Urinary bladder (tissue), 4 donors: Measurements from ENCODE around the gene SYT2. TPM values are rescaled to one million over a fixed set of nuclear protein-coding genes. Genes with fewer than 3 reads are reported as not detected.
"Not testable (repeated sequence)": the region's sequence is repeated elsewhere in the genome, so short reads cannot be mapped to it uniquely, and the experiment has no call there.

Experiments
- DNase-seq: peaks from one replicate; pipeline ENCODE4 v3.0.0-alpha.2; 2015; ENCODE audit errors: extremely low spot score
- H3K27ac ChIP-seq: one replicate; pipeline ENCODE4 v1.5.1; 2013; ENCODE audit warnings: low read depth, mild to moderate bottlenecking, moderate library complexity
- H3K36me3 ChIP-seq: one replicate; pipeline ENCODE4 v1.6.1; 2013; ENCODE audit warnings: mild to moderate bottlenecking, moderate library complexity; ENCODE audit not compliant: insufficient read depth
- H3K4me1 ChIP-seq: one replicate; pipeline ENCODE4 v1.6.1; 2013; ENCODE audit warnings: mild to moderate bottlenecking, moderate library complexity; ENCODE audit not compliant: insufficient read depth
- H3K4me3 ChIP-seq: one replicate; pipeline ENCODE4 v1.5.1; 2013; ENCODE audit warnings: low read depth, low read length
- WGBS: extraction: QIAGEN DNeasy Blood & Tissue Kit; methylation state at CpG from one replicate; pipeline ENCODE4 v1.1.7; 2013; 5-methylcytosine and 5-hydroxymethylcytosine counted together
- polyA plus RNA-seq: library from polyadenylated mRNA; stranded (reverse); fragments of 200-250 nt; gene quantifications from one replicate; pipeline ENCODE4 v1.2.3, GENCODE V29; 2013
- total RNA-seq: library from RNA; depleted of rRNA; stranded (reverse); fragments of >200 nt; gene quantifications from one replicate; pipeline ENCODE4 v1.2.3, GENCODE V29; 2014
- donor health status: healthy with polysubstance abuse.
- donor health status: healthy.

SYT2 gene
- total and polyA plus RNA-seq, 2 donors = 0.01 to 0.21 TPM

DNA sequence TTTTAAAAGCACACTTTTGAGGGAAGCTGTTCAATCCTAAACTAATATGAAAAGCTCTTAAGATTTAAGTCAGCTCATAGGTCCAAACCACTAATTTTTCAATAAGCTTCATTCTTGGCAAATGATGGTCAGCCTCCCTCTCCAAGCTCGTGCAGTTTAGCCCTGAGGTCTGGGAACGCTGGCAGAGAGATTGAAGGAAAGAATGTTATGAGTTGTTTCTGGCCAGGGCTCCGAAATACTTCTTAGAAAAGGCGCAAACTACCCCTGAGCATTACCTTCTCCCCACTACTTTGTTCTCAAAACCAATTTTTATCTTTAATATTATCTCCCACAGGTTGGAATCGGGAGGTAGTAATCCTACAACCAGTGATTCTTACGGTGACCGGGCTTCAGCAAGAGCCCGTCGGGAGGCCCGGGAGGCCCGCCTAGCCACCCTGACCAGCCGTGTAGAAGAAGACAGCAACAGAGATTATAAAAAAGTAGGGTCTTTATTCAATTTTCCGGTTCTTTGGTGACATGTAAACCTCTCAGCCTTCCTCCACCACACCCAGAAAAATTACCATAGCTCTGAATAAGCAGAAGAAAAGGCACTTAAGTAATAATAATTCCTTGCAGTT, 147.7 kb downstream of the SYT2 start:
- DNase-seq = no peak
- Histone ChIP-seq H3K4me1 (peaks cover 2% of the 10 kb centered on the region), H3K27ac (peak overlapping the region; percentile 16), H3K4me3 (no peak overlapping the region), H3K36me3 (peaks cover 4% of the 10 kb centered on the region)
- 48% methylated on average over 13 of the region's 13 CpGs for WGBS

DNA sequence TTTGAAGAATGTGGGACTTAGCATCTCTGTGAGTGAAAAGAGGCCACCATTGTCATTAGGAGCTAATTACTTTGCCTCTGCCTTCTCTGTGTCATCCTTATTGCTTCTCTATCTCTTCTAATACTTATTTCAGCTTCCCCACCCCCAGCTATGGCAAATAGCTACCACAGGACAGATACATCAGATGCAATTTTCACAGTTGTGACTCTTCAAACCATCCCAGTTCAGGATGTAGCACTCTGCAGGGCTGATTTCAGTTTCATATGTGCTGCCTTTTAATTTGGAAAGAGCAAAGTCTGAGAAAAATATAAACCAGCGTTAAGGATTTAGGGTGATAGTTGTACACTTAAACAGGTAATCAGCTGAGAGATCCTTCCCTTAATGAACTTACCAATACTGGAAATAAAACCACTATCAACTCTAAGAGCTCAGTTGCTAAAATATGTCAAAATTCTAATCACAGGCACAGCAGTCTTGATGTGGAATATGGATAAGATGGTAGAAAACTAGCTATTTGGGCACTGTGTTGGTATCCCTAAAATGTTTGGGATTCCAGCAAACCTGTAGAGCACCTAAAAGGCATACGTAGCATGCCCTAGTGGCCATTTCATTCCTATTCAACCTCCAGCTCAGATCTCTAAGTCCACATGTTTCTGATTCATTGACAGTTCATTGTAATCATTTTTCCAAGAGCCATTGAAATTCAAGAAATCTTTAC, 148.4 kb downstream of the SYT2 start:
- DNase-seq = no peak
- WGBS = 57% methylated on average over 2 of the region's 2 CpGs
- H3K4me3 ChIP-seq = no peak overlapping the region
- peaks cover 2% of the 10 kb centered on the region for H3K4me1 ChIP-seq
- H3K27ac ChIP-seq = no peak overlapping the region
- H3K36me3 ChIP-seq = peaks cover 4% of the 10 kb centered on the region

DNA sequence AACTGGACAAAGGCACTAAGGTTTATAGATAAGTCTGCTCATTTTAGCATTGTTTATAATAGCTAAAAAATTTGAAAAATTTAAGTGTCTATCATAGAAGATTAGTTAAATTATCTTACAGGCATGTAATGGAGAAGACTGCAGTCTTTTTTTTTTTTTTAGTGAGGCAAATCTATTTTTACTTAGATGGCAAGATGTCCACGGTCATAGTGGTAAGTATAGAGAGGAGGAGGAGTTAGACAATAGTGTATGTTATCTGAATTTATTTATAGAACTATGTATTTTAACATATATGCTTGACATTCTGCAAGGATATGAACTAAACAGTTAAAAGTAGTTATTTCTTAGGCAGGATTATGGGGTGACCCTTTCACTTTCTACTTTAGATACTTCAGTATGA, 149.0 kb downstream of the SYT2 start:
- H3K4me1 ChIP-seq = peaks cover 2% of the 10 kb centered on the region
- DNase-seq = no peak
- 56% methylated on average over 1 of the region's 1 CpG for WGBS
- H3K4me3 ChIP-seq = no peak overlapping the region
- H3K27ac ChIP-seq = no peak overlapping the region
- H3K36me3 ChIP-seq = peaks cover 4% of the 10 kb centered on the region

DNA sequence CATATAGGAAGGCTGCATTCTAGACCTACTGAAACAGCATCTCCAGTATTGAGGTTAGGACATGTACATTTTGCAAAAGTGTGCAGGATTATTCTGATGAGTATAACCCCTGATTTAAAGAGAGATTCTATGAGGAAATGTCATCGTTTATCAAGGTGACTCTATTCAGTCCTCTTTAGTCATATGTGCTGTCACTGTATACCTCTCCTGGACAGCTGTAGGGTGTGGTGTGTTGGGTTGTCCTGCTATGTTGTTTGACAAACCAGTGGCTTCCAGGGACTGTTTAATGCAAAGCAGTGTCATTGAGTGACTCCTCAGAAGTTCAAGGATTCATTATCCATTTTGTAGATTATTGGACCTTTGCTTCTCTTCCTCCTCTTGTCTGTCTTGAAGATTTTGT, 152.6 kb downstream of the SYT2 start:
- H3K4me3 ChIP-seq, H3K4me1 ChIP-seq: not testable (repeated sequence)
- WGBS = 53% methylated on average over 1 of the region's 1 CpG

DNA sequence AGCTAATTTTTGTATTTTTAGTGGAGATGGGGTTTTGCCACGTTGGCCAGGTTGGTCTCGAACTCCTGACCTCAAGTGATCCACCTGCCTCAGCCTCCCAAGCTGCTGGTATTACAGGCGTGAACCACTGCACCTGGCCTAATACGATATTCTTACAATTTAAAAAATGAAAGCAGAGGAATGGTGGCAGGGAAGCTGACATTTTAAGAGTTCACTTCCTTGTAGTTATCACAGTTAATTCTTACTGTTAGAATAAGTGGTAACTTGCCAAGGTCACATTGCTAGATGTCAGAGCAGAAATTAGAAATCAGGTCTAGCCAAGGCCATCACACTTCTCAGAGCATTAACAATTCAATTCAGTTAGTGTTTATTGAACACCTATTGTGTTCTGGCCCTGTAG, 154.2 kb downstream of the SYT2 start:
- not testable (repeated sequence) for H3K36me3 ChIP-seq, H3K27ac ChIP-seq, DNase-seq, H3K4me1 ChIP-seq, H3K4me3 ChIP-seq
- WGBS = 79% methylated on average over 4 of the region's 4 CpGs

More for the DNA sequence above, 152.6 kb downstream of the SYT2 start:
- not testable (repeated sequence) for H3K36me3 ChIP-seq, DNase-seq, H3K27ac ChIP-seq

DNA sequence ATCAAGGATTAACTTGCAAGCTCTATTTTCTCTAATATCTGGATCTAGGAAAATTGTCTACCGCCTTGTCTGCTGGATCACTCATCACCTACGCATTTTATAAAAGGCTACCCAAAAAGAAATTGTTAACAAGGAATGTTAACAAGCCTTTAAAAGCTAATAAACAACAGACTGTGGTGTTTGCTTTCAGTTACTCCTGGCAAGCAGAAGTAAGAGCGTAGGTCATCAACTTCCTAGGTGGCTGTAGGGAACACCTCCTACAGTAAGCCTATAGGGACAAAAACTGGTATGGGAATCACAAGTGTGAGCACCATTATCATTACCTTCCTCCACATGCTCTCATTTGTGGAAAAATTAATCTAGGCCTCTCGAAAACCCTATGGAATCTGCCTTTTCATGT, 155.6 kb downstream of the SYT2 start:
- 57% methylated on average over 4 of the region's 4 CpGs for whole genome bisulfite sequencing
- not testable (repeated sequence) for DNase-seq, H3K27ac ChIP-seq, H3K4me1 ChIP-seq, H3K36me3 ChIP-seq, H3K4me3 ChIP-seq

DNA sequence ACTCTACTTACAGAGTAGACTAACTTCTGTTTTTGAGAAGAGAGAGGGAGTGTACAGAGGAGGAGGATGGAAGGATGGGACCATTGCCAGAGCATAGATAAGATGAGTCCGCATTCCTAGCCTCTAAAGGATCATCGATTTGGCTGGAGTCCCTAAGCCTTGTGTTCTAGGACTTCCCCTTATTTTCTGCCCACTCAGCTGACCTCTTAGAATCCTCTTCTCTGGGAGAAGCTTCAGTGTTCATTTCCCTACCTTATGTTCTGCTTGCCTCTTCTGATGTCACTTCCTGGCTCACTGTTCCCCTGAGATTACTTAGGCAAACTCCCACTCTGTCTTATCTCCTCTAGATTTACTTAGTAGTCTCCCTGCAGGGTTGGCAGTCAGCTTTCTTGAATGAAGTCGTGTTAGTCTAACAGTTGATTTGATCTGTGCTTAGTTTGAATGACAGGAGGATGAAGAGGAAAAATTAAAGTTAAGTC, 156.7 kb downstream of the SYT2 start:
- 18% methylated on average over 3 of the region's 3 CpGs for WGBS
- H3K4me1 ChIP-seq = no peaks in the 10 kb centered on the region
- no peaks in the 10 kb centered on the region for H3K36me3 ChIP-seq
- no peak for DNase-seq
- H3K27ac ChIP-seq = no peak overlapping the region
- no peak overlapping the region for H3K4me3 ChIP-seq

DNA sequence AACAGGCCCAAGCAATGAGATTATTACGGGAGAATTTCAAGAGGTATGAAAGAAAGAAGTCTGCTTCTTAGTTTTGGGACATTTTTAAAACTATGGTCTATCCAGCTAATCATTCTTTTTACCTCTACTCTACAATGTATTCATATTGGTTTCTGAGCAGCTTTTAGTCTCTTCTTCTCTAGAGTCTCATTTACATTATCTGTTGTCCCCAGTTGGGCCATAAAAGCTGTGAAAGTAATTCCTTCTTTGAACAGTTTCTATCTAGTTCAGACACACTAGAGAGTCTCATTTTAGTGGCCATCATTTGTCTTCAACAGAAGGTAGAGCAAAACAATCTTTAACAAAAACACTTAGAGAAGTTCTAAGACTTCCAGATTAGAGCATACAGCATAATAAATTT, 157.2 kb downstream of the SYT2 start:
- H3K4me3 ChIP-seq, H3K4me1 ChIP-seq: not testable (repeated sequence)
- WGBS = 51% methylated on average over 1 of the region's 1 CpG

DNA sequence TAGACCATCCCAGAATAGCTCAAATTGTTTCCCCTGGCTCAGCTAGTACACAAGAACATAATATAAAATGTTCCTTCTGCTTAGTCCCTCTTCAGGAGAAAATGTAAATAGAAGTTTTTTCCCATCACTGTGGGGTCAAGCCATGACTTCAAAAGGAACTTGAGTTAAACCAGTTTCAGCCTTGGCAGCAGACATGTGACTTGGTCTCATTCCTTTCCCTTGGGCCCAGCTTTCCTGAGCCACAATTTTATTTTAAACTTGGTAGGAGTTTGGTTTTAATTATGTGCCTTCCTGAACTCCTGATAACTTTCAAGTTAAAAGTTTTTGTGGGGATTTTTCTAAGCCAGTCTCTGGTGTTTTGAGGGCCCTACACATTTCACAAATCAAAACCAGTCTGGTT, 157.6 kb downstream of the SYT2 start:
- not testable (repeated sequence) for DNase-seq, H3K27ac ChIP-seq, H3K4me1 ChIP-seq, H3K4me3 ChIP-seq, H3K36me3 ChIP-seq

More for the DNA sequence above, 157.2 kb downstream of the SYT2 start:
- H3K27ac ChIP-seq, DNase-seq, H3K36me3 ChIP-seq: not testable (repeated sequence)

DNA sequence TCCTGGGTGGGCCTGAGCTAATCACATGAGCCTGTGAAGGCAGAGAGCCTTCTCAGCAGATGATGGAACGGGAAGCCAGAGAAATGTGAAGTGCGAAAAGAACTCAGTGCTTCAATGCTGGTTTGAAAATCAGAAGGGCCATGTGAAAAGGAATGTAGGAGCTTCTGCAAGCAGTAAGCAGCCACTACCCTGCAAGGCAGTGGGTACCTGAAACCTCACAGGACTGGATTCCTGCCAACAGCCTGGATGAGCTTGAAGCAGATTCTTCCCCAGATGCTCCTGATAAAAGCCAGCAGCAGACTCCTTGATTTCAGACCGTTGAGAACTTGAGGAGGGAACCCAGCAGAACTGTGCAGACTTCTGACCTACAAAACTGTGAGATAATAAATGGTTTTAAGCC, 158.6 kb downstream of the SYT2 start:
- H3K36me3 ChIP-seq = no peaks in the 10 kb centered on the region
- no peaks in the 10 kb centered on the region for H3K4me1 ChIP-seq
- no peak overlapping the region for H3K27ac ChIP-seq
- WGBS = 31% methylated on average over 3 of the region's 3 CpGs
- H3K4me3 ChIP-seq = no peak overlapping the region
- DNase-seq = no peak

DNA sequence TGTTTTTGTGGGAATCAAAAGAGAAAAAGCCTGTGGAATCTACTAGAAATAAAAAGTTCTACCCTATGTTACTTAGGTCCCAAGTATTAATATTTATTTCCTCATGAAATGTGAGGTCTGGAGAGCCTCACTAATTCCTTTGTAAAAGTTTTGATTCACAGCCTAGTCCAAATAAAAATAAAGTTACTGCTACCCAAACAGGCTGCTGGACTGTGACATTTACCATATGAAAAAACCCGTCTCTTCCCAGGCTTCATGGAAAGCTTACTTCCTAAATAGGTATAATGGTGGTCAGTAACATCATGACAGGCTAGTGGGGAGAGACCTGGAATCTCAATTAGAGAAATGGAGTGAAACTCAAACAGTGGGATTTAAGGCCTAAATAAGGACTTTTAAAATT, 160.2 kb downstream of the SYT2 start:
- WGBS = 41% methylated on average over 1 of the region's 1 CpG
- not testable (repeated sequence) for H3K4me1 ChIP-seq, H3K27ac ChIP-seq, H3K36me3 ChIP-seq, DNase-seq, H3K4me3 ChIP-seq

DNA sequence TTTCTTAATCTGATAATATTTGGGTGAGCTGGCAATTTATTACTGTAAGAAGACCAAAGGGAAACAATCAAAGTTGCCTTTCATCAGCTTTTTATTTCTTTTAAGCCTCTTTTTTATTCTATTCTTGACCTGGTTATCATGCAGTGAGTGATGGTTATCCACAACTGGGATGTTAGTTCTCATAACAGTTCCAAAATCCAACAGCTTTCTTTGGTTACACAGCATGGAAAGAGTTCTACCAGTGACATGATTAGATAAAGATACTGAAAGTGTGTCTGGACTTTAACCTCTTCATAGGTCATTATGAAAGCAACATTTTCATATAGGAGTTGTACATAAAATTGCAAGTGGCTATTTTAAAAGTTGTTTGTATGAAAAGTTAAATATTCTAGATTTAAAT, 163.0 kb downstream of the SYT2 start:
- H3K4me1 ChIP-seq = no peaks in the 10 kb centered on the region
- DNase-seq = no peak
- no peaks in the 10 kb centered on the region for H3K36me3 ChIP-seq
- H3K27ac ChIP-seq = no peak overlapping the region
- no peak overlapping the region for H3K4me3 ChIP-seq

DNA sequence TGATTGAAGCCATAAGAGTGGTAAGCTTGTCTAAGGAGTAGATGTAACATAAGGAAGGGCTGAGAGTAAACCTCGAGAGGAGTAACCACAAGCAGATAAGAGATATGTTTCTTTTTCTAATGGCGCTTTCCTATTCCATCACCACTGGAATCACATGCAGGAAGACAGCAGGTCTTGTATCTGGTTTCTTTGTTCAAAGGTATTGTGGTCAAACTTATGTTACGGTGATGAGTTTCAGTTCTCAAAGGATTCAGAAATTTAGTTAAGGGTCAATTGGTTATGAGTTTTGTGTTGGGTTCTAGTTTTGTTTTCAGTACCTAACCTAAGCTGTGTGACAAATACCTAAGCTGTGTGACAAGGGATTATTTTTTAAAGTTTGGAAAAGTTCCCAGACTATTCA, 163.5 kb downstream of the SYT2 start:
- not testable (repeated sequence) for H3K4me3 ChIP-seq, H3K4me1 ChIP-seq, H3K36me3 ChIP-seq, DNase-seq
- peak overlapping the region; percentile 67 for H3K27ac ChIP-seq
- WGBS = 48% methylated on average over 3 of the region's 3 CpGs

DNA sequence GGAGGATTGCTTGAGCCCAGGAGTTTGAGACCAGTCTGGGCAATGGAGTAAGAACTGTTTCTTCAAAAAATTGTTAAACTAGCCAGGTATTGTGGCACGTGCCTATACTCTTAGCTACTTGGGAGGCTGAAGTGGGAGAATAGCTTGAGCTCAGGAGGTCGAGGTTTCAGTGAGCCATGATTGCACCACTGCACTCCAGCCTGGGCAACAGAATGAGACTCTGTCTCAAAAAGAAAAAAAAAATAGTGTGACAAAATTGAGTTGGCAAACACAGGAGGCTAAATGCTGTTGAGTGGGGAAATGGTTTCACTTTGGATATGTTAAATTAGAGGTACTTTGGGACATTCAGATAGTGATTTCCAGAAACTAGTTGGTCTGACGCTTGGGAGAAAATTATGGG, 163.9 kb downstream of the SYT2 start:
- WGBS = 50% methylated on average over 3 of the region's 3 CpGs
- H3K4me1 ChIP-seq, H3K4me3 ChIP-seq, H3K36me3 ChIP-seq, DNase-seq: not testable (repeated sequence)
- peak overlapping the region; percentile 67 for H3K27ac ChIP-seq
